SK-N-SH (cell line): Measurements from ENCODE around the gene BGN. TPM values are rescaled to one million over a fixed set of nuclear protein-coding genes. Genes with fewer than 3 reads are reported as not detected.

Source experiments
- CTCF ChIA-PET: fragments of 300-600, 350-600 bp; formaldehyde crosslinking; extraction: SDS; loops from one replicate; lab custom pipeline; 2021; lab: Yijun Ruan, JAX
- POLR2A ChIA-PET: fragments of 350-600 bp; sonication (Branson Sonifier 250); formaldehyde crosslinking; extraction: SDS; loops from one replicate; lab custom pipeline; 2020; ENCODE audit warnings: antibody characterized with exemption, inconsistent platforms; lab: Yijun Ruan, JAX
- DNase-seq: peaks from one replicate; pipeline ENCODE4 v3.0.0; 2012
- H2AFZ ChIP-seq: fragments of 200-600 bp; sonication (generic); 2 replicates; pipeline ENCODE4 v1.8.1; 2016; ENCODE audit warnings: antibody characterized with exemption, mild to moderate bottlenecking, low read depth
- H3F3A ChIP-seq: fragments of 200-600 bp; sonication (generic); replicated peaks from 2 replicates; pipeline ENCODE3; 2016; ENCODE audit warnings: antibody characterized with exemption, mild to moderate bottlenecking; ENCODE audit not compliant: insufficient read depth
- H3K27ac ChIP-seq, 2 experiments: fragments of 200-500 bp in 1 of 2; fragments of 200-600 bp in 1 of 2; sonication (Bioruptor generic) in 1 of 2; sonication (generic), shearing (Covaris generic) in 1 of 2; 2 replicates each; pipeline versions ENCODE4 v1.5.1 to v1.6.1; 2014 to 2016; ENCODE audit warnings: low read depth in 2 of 2, inconsistent platforms in 1 of 2, low read length in 1 of 2, mild to moderate bottlenecking in 1 of 2, mixed read lengths in 1 of 2
- H3K27me3 ChIP-seq: fragments of 200-600 bp; sonication (generic), shearing (Covaris generic); 2 replicates; pipeline ENCODE4 v1.6.1; 2016; ENCODE audit warnings: mixed run types; ENCODE audit not compliant: insufficient read depth
- H3K36me3 ChIP-seq, 2 experiments: fragments of 200-500 bp in 1 of 2; fragments of 200-600 bp in 1 of 2; sonication (Bioruptor generic) in 1 of 2; sonication (generic) in 1 of 2; replicated peaks in 1 of 2; 2 replicates each; pipeline versions ENCODE3 to v1.5.1; 2014 to 2016; ENCODE audit warnings: low read length in 1 of 2, mild to moderate bottlenecking in 1 of 2; ENCODE audit not compliant: insufficient read depth in 2 of 2, control insufficient read depth in 1 of 2
- H3K4me1 ChIP-seq, 2 experiments: fragments of 200-500 bp in 1 of 2; fragments of 200-600 bp in 1 of 2; sonication (Bioruptor generic) in 1 of 2; sonication (generic), shearing (Covaris generic) in 1 of 2; 2 replicates each; pipeline versions ENCODE4 v1.5.1 to v1.6.1; 2014 to 2016; ENCODE audit warnings: low read depth in 1 of 2, low read length in 1 of 2, mixed run types in 1 of 2; ENCODE audit not compliant: insufficient read depth in 2 of 2, control insufficient read depth in 1 of 2
- H3K4me2 ChIP-seq: fragments of 200-600 bp; sonication (generic), shearing (Covaris generic); 2 replicates; pipeline ENCODE4 v1.6.1; 2017; ENCODE audit warnings: mixed run types
- H3K4me3 ChIP-seq, 2 experiments: fragments of 200-500 bp in 1 of 2; fragments of 200-600 bp in 1 of 2; sonication (Bioruptor generic) in 1 of 2; sonication (generic), shearing (Covaris generic) in 1 of 2; 2 replicates each; pipeline versions ENCODE4 v1.5.1 to v1.8.1; 2014 to 2016; ENCODE audit warnings: low read depth in 2 of 2, inconsistent platforms in 1 of 2, low read length in 1 of 2, mild to moderate bottlenecking in 1 of 2, mixed read lengths in 1 of 2, moderate library complexity in 1 of 2
- H3K79me2 ChIP-seq: fragments of 200-600 bp; sonication (generic); 2 replicates; pipeline ENCODE4 v1.8.1; 2017; ENCODE audit warnings: mild to moderate bottlenecking; ENCODE audit not compliant: insufficient read depth
- H3K9ac ChIP-seq: fragments of 200-600 bp; sonication (generic); 2 replicates; pipeline ENCODE4 v1.6.1; 2017; ENCODE audit warnings: mixed run types
- H3K9me2 ChIP-seq: fragments of 200-600 bp; sonication (generic); 2 replicates; pipeline ENCODE4 v1.6.1; 2017; ENCODE audit warnings: mixed run types
- H3K9me3 ChIP-seq: fragments of 200-600 bp; sonication (generic); 2 replicates; pipeline ENCODE4 v1.6.1; 2017; ENCODE audit warnings: mixed run types, mild to moderate bottlenecking, moderate library complexity
- H4K20me1 ChIP-seq: fragments of 200-600 bp; sonication (generic); 2 replicates; pipeline ENCODE4 v1.6.1; 2017; ENCODE audit warnings: mild to moderate bottlenecking, mixed run types; ENCODE audit not compliant: insufficient read depth
- CTCF ChIP-seq: fragments of 200-600 bp; sonication (generic); IDR thresholded peaks from 2 replicates; pipeline ENCODE4 v1.6.1; 2017; ENCODE audit warnings: antibody characterized with exemption, mild to moderate bottlenecking, moderate library complexity
- ELF1 ChIP-seq: IDR thresholded peaks from 2 replicates; pipeline ENCODE4 v1.4.0; 2012
- FOSL2 ChIP-seq: IDR thresholded peaks from 2 replicates; pipeline ENCODE4 v1.4.0; 2012; ENCODE audit warnings: low read depth, mild to moderate bottlenecking, moderate library complexity, borderline replicate concordance
- FOXJ3 ChIP-seq: sonication (generic); formaldehyde crosslinking; IDR thresholded peaks from 2 replicates; pipeline ENCODE4 v1.5.1; 2020; ENCODE audit warnings: mild to moderate bottlenecking, missing genetic modification reagents
- MAX ChIP-seq: IDR thresholded peaks from 2 replicates; pipeline ENCODE4 v1.4.0; 2012; ENCODE audit warnings: low read depth
- MEF2A ChIP-seq: IDR thresholded peaks from 2 replicates; pipeline ENCODE4 v1.4.0; 2012; ENCODE audit warnings: low read depth, borderline replicate concordance
- NFIC ChIP-seq: IDR thresholded peaks from 2 replicates; pipeline ENCODE4 v1.4.0; 2012; ENCODE audit warnings: borderline replicate concordance
- NRF1 ChIP-seq: IDR thresholded peaks from 2 replicates; pipeline ENCODE4 v1.6.1; 2012; ENCODE audit warnings: low read depth, mild to moderate bottlenecking, low read length
- POLR2AphosphoS5 ChIP-seq: IDR thresholded peaks from 2 replicates; pipeline ENCODE4 v1.6.1; 2012; ENCODE audit warnings: low read depth, low read length
- RAD21 ChIP-seq: IDR thresholded peaks from 2 replicates; pipeline ENCODE4 v1.6.1; 2012; ENCODE audit warnings: mild to moderate bottlenecking, low read length
- RFX5 ChIP-seq: IDR thresholded peaks from 2 replicates; pipeline ENCODE4 v1.6.1; 2012; ENCODE audit warnings: mild to moderate bottlenecking, improper control_type of control experiment, low read length
- RXRA ChIP-seq: IDR thresholded peaks from 2 replicates; pipeline ENCODE4 v1.4.0; 2012; ENCODE audit warnings: low read depth, mild to moderate bottlenecking, borderline replicate concordance
- SMC3 ChIP-seq: IDR thresholded peaks from 2 replicates; pipeline ENCODE4 v1.6.1; 2012; ENCODE audit warnings: low read depth, low read length, improper control_type of control experiment
- USF2 ChIP-seq: fragments of 150-350 bp; IDR thresholded peaks from 2 replicates; pipeline ENCODE4 v1.6.1; 2017; ENCODE audit warnings: antibody characterized with exemption, low read length, low read depth, borderline replicate concordance
- ZBTB33 ChIP-seq: IDR thresholded peaks from 2 replicates; pipeline ENCODE4 v1.4.0; 2012; ENCODE audit warnings: low read depth, borderline replicate concordance
- whole genome bisulfite sequencing: methylation state at CpG from one replicate; pipeline ENCODE4 v1.1.6; 2017; ENCODE audit warnings: low lambda C conversion rate; 5-methylcytosine and 5-hydroxymethylcytosine counted together
- polyA plus RNA-seq, 3 experiments: library from polyadenylated mRNA; depleted of rRNA; stranded (reverse); fragments of >200 nt; gene quantifications; 2 replicates each; pipeline ENCODE4 v1.2.3, GENCODE V29; 2012

Gene BGN
- polyA plus RNA-seq, 1 of the 3 experiments (the other 2 are of a cell fraction), result 28.9 TPM

GRCh38 chrX:153457136-153457825 lies 37.5 kb upstream of the BGN start:
- no peaks in the 10 kb centered on the region for H3K9me3 ChIP-seq
- CTCF ChIA-PET, result interaction anchor here (1.4 to 4.3 kb wide), 3 partner anchors 11 to 50 kb away, joined by 6 to 26 read pairs (median 6); partner anchors contain the start of gene HAUS7
- H3K4me2 ChIP-seq, result no peak overlapping the region
- DNase-seq, result no peak
- H2AFZ ChIP-seq, result no peak overlapping the region
- no peak overlapping the region for H3K9ac ChIP-seq
- TF ChIP-seq MEF2A, result no peak
- TF ChIP-seq USF2, result no peak
- no peak for TF ChIP-seq ZBTB33
- TF ChIP-seq FOSL2, result no peak
- no peak for TF ChIP-seq NFIC
- TF ChIP-seq RXRA, result no peak
- no peak for TF ChIP-seq SMC3
- TF ChIP-seq MAX, result no peak
- no peak for TF ChIP-seq NRF1
- no peak for TF ChIP-seq CTCF
- TF ChIP-seq FOXJ3 (CRISPR knock-in tag), result no peak
- no peak for TF ChIP-seq POLR2AphosphoS5
- TF ChIP-seq RAD21, result no peak
- no peak for TF ChIP-seq ELF1
- TF ChIP-seq RFX5, result no peak
- peaks cover 0 to 3% of the 10 kb centered on the region in 2 experiments for H3K36me3 ChIP-seq
- WGBS, result 36% methylated on average over 9 of the region's 18 CpGs
- peaks cover 3% of the 10 kb centered on the region for H3F3A ChIP-seq
- no peaks in the 10 kb centered on the region for H3K79me2 ChIP-seq
- no peaks in the 10 kb centered on the region for H4K20me1 ChIP-seq
- POLR2A ChIA-PET, result no interaction called here
- H3K4me1 ChIP-seq, result peaks cover 0 to 19% of the 10 kb centered on the region in 2 experiments; a peak in 1 of 4 replicates
- 0 out of 2 replicates have a peak, but pooled peaks cover 4% of the 10 kb centered on the region for H3K27me3 ChIP-seq
- H3K4me3 ChIP-seq, result no peak overlapping the region
- H3K9me2 ChIP-seq, result no peaks in the 10 kb centered on the region
- no peak overlapping the region; a peak in 1 of 4 replicates for H3K27ac ChIP-seq
